MM.1S (cell line): ENCODE data around the gene STX8.

Experiments used
- DNase-seq: peaks from one replicate; pipeline ENCODE4 v3.0.0-alpha.2; 2015
- H2AFZ ChIP-seq: fragments of 300-600 bp; sonication (generic); 2 replicates; pipeline ENCODE4 v1.6.0; 2016; ENCODE audit warnings: antibody characterized with exemption, low read length
- H3F3A ChIP-seq: fragments of 300-600 bp; sonication (generic); 2 replicates; pipeline ENCODE4 v1.6.1; 2016; ENCODE audit warnings: mild to moderate bottlenecking, antibody characterized with exemption, low read length, moderate library complexity, mixed read lengths; ENCODE audit not compliant: insufficient read depth
- H3K27ac ChIP-seq: fragments of 300-600 bp; sonication (generic); 2 replicates; pipeline ENCODE4 v1.5.1; 2016; ENCODE audit warnings: mild to moderate bottlenecking, low read length
- H3K27me3 ChIP-seq: fragments of 300-600 bp; sonication (generic); replicated peaks from 2 replicates; pipeline ENCODE4 v1.6.0; 2016; ENCODE audit warnings: low read length; ENCODE audit not compliant: insufficient read depth
- H3K36me3 ChIP-seq: fragments of 300-600 bp; sonication (generic); replicated peaks from 2 replicates; pipeline ENCODE4 v1.6.1; 2016; ENCODE audit warnings: mild to moderate bottlenecking, low read length, mixed read lengths; ENCODE audit not compliant: insufficient read depth
- H3K4me1 ChIP-seq: fragments of 300-600 bp; sonication (generic); 2 replicates; pipeline ENCODE4 v1.6.1; 2016; ENCODE audit warnings: low read length, mixed read lengths
- H3K4me2 ChIP-seq: fragments of 300-600 bp; sonication (generic); 2 replicates; pipeline ENCODE4 v1.6.0; 2016; ENCODE audit warnings: low read depth, low read length
- H3K4me3 ChIP-seq: fragments of 300-600 bp; sonication (generic); 2 replicates; pipeline ENCODE4 v1.5.1; 2016; ENCODE audit warnings: low read length, mixed read lengths
- H3K79me2 ChIP-seq: fragments of 300-600 bp; sonication (generic); 2 replicates; pipeline ENCODE4 v1.6.1; 2016; ENCODE audit warnings: mixed run types, low read length, mixed read lengths
- H3K9ac ChIP-seq: fragments of 300-600 bp; sonication (generic); 2 replicates; pipeline ENCODE4 v1.6.1; 2016; ENCODE audit warnings: low read length, mixed read lengths
- H3K9me2 ChIP-seq: fragments of 300-600 bp; sonication (generic); replicated peaks from 2 replicates; pipeline ENCODE4 v1.6.1; 2016; ENCODE audit warnings: mild to moderate bottlenecking, low read length, mixed read lengths; ENCODE audit not compliant: insufficient read depth
- H3K9me3 ChIP-seq: fragments of 300-600 bp; sonication (generic); replicated peaks from 2 replicates; pipeline ENCODE4 v1.6.1; 2016; ENCODE audit warnings: mild to moderate bottlenecking, low read length, mixed read lengths; ENCODE audit not compliant: insufficient read depth
- H4K20me1 ChIP-seq: fragments of 300-600 bp; sonication (generic); 2 replicates; pipeline ENCODE4 v1.6.1; 2016; ENCODE audit warnings: mild to moderate bottlenecking, low read length, moderate library complexity, mixed read lengths; ENCODE audit not compliant: insufficient read depth
- CTCF ChIP-seq: fragments of 300-600 bp; sonication (generic); IDR thresholded peaks from 2 replicates; pipeline ENCODE4 v1.5.1; 2016; ENCODE audit warnings: antibody characterized with exemption, low read length, mixed read lengths
- EZH2 ChIP-seq: fragments of 300-600 bp; sonication (generic); optimal IDR thresholded peaks from 2 replicates; pipeline ENCODE3; 2017; ENCODE audit warnings: low read depth, mild to moderate bottlenecking, antibody characterized with exemption, low read length, mixed read lengths
- EZH2phosphoT487 ChIP-seq: fragments of 300-600 bp; sonication (generic); IDR thresholded peaks from 2 replicates; pipeline ENCODE4 v1.6.1; 2018; ENCODE audit warnings: antibody characterized with exemption, low read length

STX8 gene

GRCh38 chr17:9537177-9537776, 38.3 kb downstream of the STX8 start:
- Histone ChIP-seq H4K20me1 (no peaks in the 10 kb centered on the region), H3K9ac (no peak overlapping the region), H2AFZ (no peak overlapping the region), H3K79me2 (no peaks in the 10 kb centered on the region), H3K9me2 (no peaks in the 10 kb centered on the region), H3K9me3 (no peaks in the 10 kb centered on the region), H3K4me3 (no peak overlapping the region), H3K27me3 (no peaks in the 10 kb centered on the region), H3K4me2 (no peak overlapping the region), H3F3A (no peaks in the 10 kb centered on the region), H3K27ac (no peak overlapping the region), H3K36me3 (no peaks in the 10 kb centered on the region), H3K4me1 (no peaks in the 10 kb centered on the region)
- DNase-seq: no peak
- TF ChIP-seq EZH2 (no peak), EZH2phosphoT487 (no peak), CTCF (no peak)

- H3K4me1 ChIP-seq: no peaks in the 10 kb centered on the region
Observed at GRCh38 chr17:9536061-9536460, 39.6 kb downstream of the STX8 start.

GRCh38 chr17:9533441-9533840, 42.2 kb downstream of the STX8 start:
- Histone ChIP-seq H4K20me1 (no peaks in the 10 kb centered on the region), H3K27ac (no peak overlapping the region), H3K9me3 (no peaks in the 10 kb centered on the region), H3K9ac (no peak overlapping the region), H3K4me3 (no peak overlapping the region), H3K4me1 (no peaks in the 10 kb centered on the region), H3K36me3 (no peaks in the 10 kb centered on the region), H3K4me2 (no peak overlapping the region), H3K27me3 (no peaks in the 10 kb centered on the region), H3K9me2 (no peaks in the 10 kb centered on the region), H3K79me2 (no peaks in the 10 kb centered on the region), H3F3A (no peaks in the 10 kb centered on the region), H2AFZ (no peak overlapping the region)
- DNase-seq: no peak
- no peak for TF ChIP-seq CTCF

More at GRCh38 chr17:9536061-9536460, 39.6 kb downstream of the STX8 start:
- Histone ChIP-seq H3K4me3 (no peak overlapping the region), H3K9me3 (no peaks in the 10 kb centered on the region), H4K20me1 (no peaks in the 10 kb centered on the region), H3K9ac (no peak overlapping the region), H2AFZ (no peak overlapping the region), H3K27me3 (no peaks in the 10 kb centered on the region), H3F3A (no peaks in the 10 kb centered on the region), H3K4me2 (no peak overlapping the region), H3K9me2 (no peaks in the 10 kb centered on the region), H3K27ac (no peak overlapping the region), H3K36me3 (no peaks in the 10 kb centered on the region), H3K79me2 (no peaks in the 10 kb centered on the region)
- no peak for TF ChIP-seq EZH2phosphoT487
- no peak for TF ChIP-seq CTCF
- no peak for TF ChIP-seq EZH2
- no peak for DNase-seq
